Activated CD4-positive, alpha-beta T cell treated with anti-CD3 and anti-CD28 coated beads for 36 hours (primary cell): ENCODE data around the gene KLHL9. TPM values are rescaled to one million over a fixed set of nuclear protein-coding genes. Genes with fewer than 3 reads are reported as not detected.

Experiments used
- ATAC-seq: fragments of 200-7000 bp; cut with Tn5 transposase; one replicate; pipeline ENCODE4 v1.10.0; 2021; ENCODE audit warnings: mild to moderate bottlenecking, moderate library complexity
- CTCF ChIA-PET: fragments of 350-600 bp; sonication (Branson Sonifier 250); formaldehyde crosslinking; loops from one replicate; lab custom pipeline; 2021; ENCODE audit warnings: antibody characterized with exemption; lab: Charles Lee
- POLR2A ChIA-PET: fragments of 350-600 bp; sonication (Branson Sonifier 250); formaldehyde crosslinking; loops from one replicate; lab custom pipeline; 2021; ENCODE audit warnings: antibody characterized with exemption, inconsistent platforms; lab: Charles Lee
- DNase-seq: peaks from one replicate; pipeline ENCODE4 v3.0.0-alpha.2; 2020
- H3K27ac Mint-ChIP-seq: one replicate; pipeline ENCODE4 v1.8.0; 2021; ENCODE audit warnings: mixed read lengths
- H3K27me3 Mint-ChIP-seq: one replicate; pipeline ENCODE4 v1.8.0; 2021; ENCODE audit warnings: mixed read lengths
- H3K36me3 Mint-ChIP-seq: one replicate; pipeline ENCODE4 v1.8.0; 2021; ENCODE audit warnings: low read depth, mixed read lengths
- H3K4me1 Mint-ChIP-seq: one replicate; pipeline ENCODE4 v1.8.0; 2021; ENCODE audit warnings: mixed read lengths
- H3K4me3 Mint-ChIP-seq: one replicate; pipeline ENCODE4 v1.8.0; 2021; ENCODE audit warnings: mild to moderate bottlenecking, moderate library complexity, mixed read lengths
- H3K9me3 Mint-ChIP-seq: one replicate; pipeline ENCODE4 v1.8.0; 2021; ENCODE audit warnings: low read depth, mixed read lengths
- intact Hi-C, 2 experiments: fragments of 100-400 bp; cut with DNase I in 1 of 2; cut with micrococcal nuclease in 1 of 2; formaldehyde crosslinking; loops; one replicate each; pipeline versions ENCODE4 v1.14.2 to v1.15.1; 2022 to 2024; cut with DNase I, micrococcal nuclease
- total RNA-seq, 2 experiments: library from RNA; stranded (reverse); gene quantifications; one replicate each; pipeline ENCODE4 v1.2.3, GENCODE V29; 2021

Gene KLHL9
- total RNA-seq, 2 experiments from 2014 or later, result 11.7 to 14.7 TPM

- no peak overlapping the region for H3K4me3 Mint-ChIP-seq
- no peak overlapping the region for H3K27ac Mint-ChIP-seq
- ATAC-seq, result no peak
- peaks cover 1% of the 10 kb centered on the region for H3K36me3 Mint-ChIP-seq
- DNase-seq, result no peak
- peaks cover 30% of the 10 kb centered on the region for H3K27me3 Mint-ChIP-seq
- H3K9me3 Mint-ChIP-seq, result no peaks in the 10 kb centered on the region
- ChIA-PET POLR2A (no interaction called here), CTCF (interaction anchor here (0.7 to 1.8 kb wide), 3 partner anchors 12 to 19 kb away, joined by 3 to 4 read pairs (median 3); no protein-coding TSS in a partner anchor)
- intact Hi-C loops, result no loop called here
- H3K4me1 Mint-ChIP-seq, result no peaks in the 10 kb centered on the region
Observed at GRCh38 chr9:21348430-21348970, 13.3 kb upstream of the KLHL9 start.

DNA sequence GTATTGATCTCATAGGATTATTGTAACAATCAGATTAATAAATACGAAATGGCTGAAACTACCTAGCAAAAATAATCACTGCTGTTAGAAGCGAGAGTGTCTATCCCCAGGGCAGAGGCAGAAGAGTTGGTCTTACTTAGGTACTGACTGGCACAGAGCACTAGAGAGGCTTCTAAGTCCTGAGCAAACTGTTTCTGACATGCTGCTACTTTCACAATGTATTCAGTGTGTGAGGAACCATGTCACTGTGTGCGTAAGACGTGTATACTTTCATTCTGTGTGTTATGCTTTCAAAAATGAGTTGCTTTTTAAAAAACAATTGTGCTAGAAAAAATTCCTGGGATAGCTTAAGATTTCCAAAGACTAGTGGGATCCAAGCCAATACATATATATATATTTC is 5.5 kb upstream of the KLHL9 start:
- CTCF ChIA-PET, result interaction anchor here (1.1 kb wide), 1 partner anchor 113 kb away, joined by 3 read pairs; no protein-coding TSS in a partner anchor
- intact Hi-C loops, result no loop called here

DNA sequence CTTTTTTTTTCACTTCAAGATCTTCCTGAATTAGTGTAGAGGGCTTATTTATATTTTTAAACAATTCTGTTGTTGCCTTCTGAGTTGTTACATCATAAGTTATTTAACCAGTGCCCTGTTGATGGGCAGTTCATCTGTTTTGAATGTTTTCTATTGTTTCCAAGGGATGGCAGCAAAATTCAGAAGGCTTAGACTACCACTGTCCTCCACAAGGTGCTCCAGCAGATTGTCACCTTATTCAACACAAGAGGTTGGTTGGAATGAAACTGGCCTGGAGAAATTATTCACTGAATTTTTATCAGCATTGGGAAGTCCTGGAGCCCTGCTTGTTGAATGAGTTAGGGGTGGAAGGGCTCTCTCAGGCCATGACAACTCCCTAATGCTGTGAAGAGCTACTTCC is 1.3 kb upstream of the KLHL9 start:
- CTCF ChIA-PET, result interaction anchor here (0.6 to 1.1 kb wide), 6 partner anchors 10 to 127 kb away, joined by 3 to 10 read pairs (median 4); no protein-coding TSS in a partner anchor

More for the DNA sequence above, 5.5 kb upstream of the KLHL9 start:
- Mint-ChIP-seq H3K4me3 (no peak overlapping the region), H3K9me3 (no peaks in the 10 kb centered on the region), H3K27ac (no peak overlapping the region), H3K4me1 (peaks cover 9% of the 10 kb centered on the region), H3K27me3 (peaks cover 25% of the 10 kb centered on the region), H3K36me3 (no peaks in the 10 kb centered on the region)
- ATAC-seq (no peak), DNase-seq (no peak)
- POLR2A ChIA-PET, result no interaction called here

GRCh38 chr9:21333226-21333625 is 2.0 kb downstream of the KLHL9 start:
- Mint-ChIP-seq H3K27me3 (peaks cover 3% of the 10 kb centered on the region), H3K27ac (peak overlapping the region; percentile 28), H3K4me1 (peaks cover 60% of the 10 kb centered on the region), H3K4me3 (peak overlapping the region; percentile 86), H3K9me3 (no peaks in the 10 kb centered on the region), H3K36me3 (peaks cover 28% of the 10 kb centered on the region)
- no peak for DNase-seq
- POLR2A ChIA-PET, result no interaction called here
- ATAC-seq, result no peak
- CTCF ChIA-PET, result interaction anchor here (0.9 to 3.2 kb wide), 6 partner anchors 8 to 461 kb away, joined by 3 to 24 read pairs (median 7); no protein-coding TSS in a partner anchor
- intact Hi-C loops, result loop anchor here (5.0 to 10.0 kb wide), 4 partner anchors 229 to 672 kb away; partner anchors contain the start of genes CDKN2B (in 1 of the 2) and MTAP (in 1 of the 2)

More for the DNA sequence above, 1.3 kb upstream of the KLHL9 start:
- no peak for DNase-seq
- no peaks in the 10 kb centered on the region for H3K9me3 Mint-ChIP-seq
- H3K4me3 Mint-ChIP-seq, result peak overlapping the region; percentile 86
- H3K27ac Mint-ChIP-seq, result no peak overlapping the region
- no peak for ATAC-seq
- intact Hi-C loops, result loop anchor here (10.0 kb wide), 2 partner anchors 348 to 668 kb away; partner anchors contain the start of gene CDKN2B (in 1 of the 2)
- H3K36me3 Mint-ChIP-seq, result peaks cover 19% of the 10 kb centered on the region
- POLR2A ChIA-PET, result no interaction called here
- peaks cover 7% of the 10 kb centered on the region for H3K27me3 Mint-ChIP-seq
- peaks cover 37% of the 10 kb centered on the region for H3K4me1 Mint-ChIP-seq

DNA sequence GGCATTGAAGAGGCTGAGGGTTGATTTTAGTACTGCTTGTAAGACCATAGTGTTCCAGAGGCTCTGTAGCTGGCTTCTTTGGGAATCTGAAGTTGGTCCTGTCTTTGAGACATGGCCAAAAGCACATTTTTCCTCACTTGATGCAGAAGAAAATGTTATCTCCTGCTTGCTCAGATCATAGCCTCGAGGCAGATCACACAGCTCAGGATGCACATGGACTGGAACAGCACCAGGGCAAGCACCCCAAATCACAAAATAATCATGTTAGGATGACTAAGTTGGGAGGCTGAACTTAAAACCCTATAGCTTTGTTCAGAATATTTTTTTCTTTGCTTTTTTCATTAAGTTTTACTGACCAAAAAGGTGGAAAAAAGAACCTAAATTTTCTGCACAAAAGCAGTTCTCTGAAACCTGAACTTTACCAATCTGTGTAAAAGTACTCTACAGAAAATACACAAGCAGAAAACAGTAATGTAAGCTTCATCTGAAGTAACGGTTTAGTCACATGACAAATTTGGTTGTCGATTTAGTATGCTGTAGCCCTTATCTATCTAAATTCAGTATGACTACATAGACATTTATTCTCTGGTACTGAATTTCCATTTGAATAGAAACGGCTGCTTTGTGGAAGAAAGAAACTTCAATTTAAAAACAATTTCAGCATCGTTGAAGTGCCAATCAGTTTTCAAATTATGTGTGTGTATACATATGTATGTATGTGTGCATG is 3.4 kb downstream of the KLHL9 start:
- no peaks in the 10 kb centered on the region for H3K27me3 Mint-ChIP-seq
- CTCF ChIA-PET, result interaction anchor here (0.8 to 1.9 kb wide), 7 partner anchors 9 to 463 kb away, joined by 3 to 8 read pairs (median 3); no protein-coding TSS in a partner anchor
- intact Hi-C loops, result loop anchor here (5.0 to 10.0 kb wide), 4 partner anchors 230 to 673 kb away; partner anchors contain the start of genes CDKN2B (in 1 of the 2) and MTAP (in 1 of the 2)
- peak overlapping the region; percentile 27 for H3K4me3 Mint-ChIP-seq
- ATAC-seq, result no peak
- no peak for DNase-seq
- peaks cover 68% of the 10 kb centered on the region for H3K4me1 Mint-ChIP-seq
- POLR2A ChIA-PET, result no interaction called here
- peak overlapping the region; percentile 10 for H3K27ac Mint-ChIP-seq
- H3K36me3 Mint-ChIP-seq, result peaks cover 28% of the 10 kb centered on the region
- H3K9me3 Mint-ChIP-seq, result no peaks in the 10 kb centered on the region

- intact Hi-C loops, result loop anchor here (1.0 to 10.0 kb wide), 8 partner anchors 30 to 462 kb away; no protein-coding TSS in a partner anchor
- CTCF ChIA-PET, result interaction anchor here (0.6 to 7.1 kb wide), 43 partner anchors 8 to 1355 kb away, joined by 3 to 95 read pairs (median 4); partner anchors contain the start of genes IFNA6, IFNA8 and KLHL9
- peak; percentile 84 for ATAC-seq
- Mint-ChIP-seq H3K36me3 (peaks cover 27% of the 10 kb centered on the region), H3K27ac (no peak overlapping the region), H3K4me3 (no peak overlapping the region), H3K4me1 (peaks cover 44% of the 10 kb centered on the region), H3K9me3 (no peaks in the 10 kb centered on the region), H3K27me3 (no peaks in the 10 kb centered on the region)
- POLR2A ChIA-PET, result interaction anchor here (0.6 to 0.8 kb wide), 2 partner anchors 113 to 140 kb away, joined by 3 to 7 read pairs; partner anchors contain the start of gene IFNA1
- DNase-seq, result no peak
Observed at GRCh38 chr9:21326526-21327139, 8.6 kb downstream of the KLHL9 start.

GRCh38 chr9:21324047-21324446 is 11.2 kb downstream of the KLHL9 start:
- ChIA-PET POLR2A (interaction anchor here (0.6 kb wide), 1 partner anchor 53 kb away, joined by 3 read pairs; no protein-coding TSS in a partner anchor), CTCF (interaction anchor here (0.8 to 7.1 kb wide), 12 partner anchors 10 to 144 kb away, joined by 3 to 95 read pairs (median 5); partner anchors contain the start of gene KLHL9)
- Mint-ChIP-seq H3K4me3 (no peak overlapping the region), H3K36me3 (peaks cover 18% of the 10 kb centered on the region), H3K4me1 (peaks cover 24% of the 10 kb centered on the region), H3K9me3 (no peaks in the 10 kb centered on the region), H3K27ac (no peak overlapping the region), H3K27me3 (no peaks in the 10 kb centered on the region)
- ATAC-seq, result no peak
- intact Hi-C loops, result loop anchor here in 1 of 2 experiments (10.0 kb wide), 2 partner anchors 129 to 231 kb away; no protein-coding TSS in a partner anchor
- no peak for DNase-seq

GRCh38 chr9:21322911-21323461 is 12.2 kb downstream of the KLHL9 start:
- no peak for ATAC-seq
- ChIA-PET CTCF (interaction anchor here (0.7 to 7.1 kb wide), 12 partner anchors 9 to 466 kb away, joined by 3 to 95 read pairs (median 5); no protein-coding TSS in a partner anchor), POLR2A (no interaction called here)
- Mint-ChIP-seq H3K9me3 (no peaks in the 10 kb centered on the region), H3K27me3 (no peaks in the 10 kb centered on the region), H3K36me3 (peaks cover 18% of the 10 kb centered on the region), H3K4me1 (peaks cover 21% of the 10 kb centered on the region), H3K4me3 (no peak overlapping the region), H3K27ac (no peak overlapping the region)
- no peak for DNase-seq
- intact Hi-C loops, result loop anchor here in 1 of 2 experiments (10.0 kb wide), 2 partner anchors 128 to 232 kb away; no protein-coding TSS in a partner anchor

DNA sequence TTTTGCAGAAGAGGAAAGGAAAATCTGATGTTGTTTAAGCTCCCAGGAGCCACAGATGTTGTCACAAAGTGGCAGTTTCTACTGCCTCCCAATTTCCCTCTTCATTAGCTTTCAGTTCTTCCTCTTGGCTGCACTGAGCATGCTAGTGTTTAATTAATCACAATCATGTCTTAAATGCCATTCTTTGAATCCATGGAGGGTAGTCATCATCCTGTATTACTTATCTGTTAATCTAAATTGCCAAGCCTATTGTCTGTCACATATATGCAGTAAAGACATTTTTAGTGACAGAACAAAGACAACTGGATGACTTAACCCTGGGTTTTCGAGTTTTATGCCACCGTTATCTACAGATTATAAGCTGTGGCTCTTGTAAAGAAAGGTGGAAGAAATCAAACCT is 14.7 kb downstream of the KLHL9 start:
- Mint-ChIP-seq H3K4me1 (peaks cover 10% of the 10 kb centered on the region), H3K36me3 (peaks cover 13% of the 10 kb centered on the region), H3K27me3 (no peaks in the 10 kb centered on the region), H3K27ac (no peak overlapping the region), H3K4me3 (no peak overlapping the region), H3K9me3 (no peaks in the 10 kb centered on the region)
- CTCF ChIA-PET, result interaction anchor here (0.7 to 7.1 kb wide), 10 partner anchors 9 to 134 kb away, joined by 3 to 95 read pairs (median 4); no protein-coding TSS in a partner anchor
- DNase-seq (no peak), ATAC-seq (no peak)
- POLR2A ChIA-PET, result no interaction called here
- intact Hi-C loops, result loop anchor here in 1 of 2 experiments (10.0 kb wide), 2 partner anchors 126 to 234 kb away; no protein-coding TSS in a partner anchor
